ENCODE data around the gene ISG15. TPM values are rescaled to one million over a fixed set of nuclear protein-coding genes. Genes with fewer than 3 reads are reported as not detected.
"Not testable (repeated sequence)": the region's sequence is repeated elsewhere in the genome, so short reads cannot be mapped to it uniquely, and the experiment has no call there.

The ISG15 gene
- total RNA-seq, 1 donor from 2014 or later: 18.8 TPM

DNA sequence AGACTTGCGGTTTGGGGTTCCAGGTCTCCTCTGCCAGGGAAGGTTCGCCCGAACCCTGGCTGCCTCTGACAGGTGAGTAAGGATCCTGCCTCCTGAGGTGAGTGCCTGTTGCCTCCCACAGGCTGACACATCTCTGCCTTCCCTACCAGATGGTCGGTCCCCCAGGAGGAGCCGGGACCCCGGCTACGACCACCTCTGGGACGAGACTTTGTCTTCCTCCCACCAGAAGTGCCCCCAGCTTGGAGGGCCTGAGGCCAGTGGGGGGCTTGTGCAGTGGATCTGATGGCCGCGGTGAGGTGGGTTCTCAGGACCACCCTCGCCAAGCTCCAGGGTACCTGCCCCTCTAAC is 39.0 kb upstream of the ISG15 start:
- DNase-seq (ENCODE audit: low spot score) (no peak), ATAC-seq (no peak)
- intact Hi-C loops (cut with DNase I): no loop called here

DNA sequence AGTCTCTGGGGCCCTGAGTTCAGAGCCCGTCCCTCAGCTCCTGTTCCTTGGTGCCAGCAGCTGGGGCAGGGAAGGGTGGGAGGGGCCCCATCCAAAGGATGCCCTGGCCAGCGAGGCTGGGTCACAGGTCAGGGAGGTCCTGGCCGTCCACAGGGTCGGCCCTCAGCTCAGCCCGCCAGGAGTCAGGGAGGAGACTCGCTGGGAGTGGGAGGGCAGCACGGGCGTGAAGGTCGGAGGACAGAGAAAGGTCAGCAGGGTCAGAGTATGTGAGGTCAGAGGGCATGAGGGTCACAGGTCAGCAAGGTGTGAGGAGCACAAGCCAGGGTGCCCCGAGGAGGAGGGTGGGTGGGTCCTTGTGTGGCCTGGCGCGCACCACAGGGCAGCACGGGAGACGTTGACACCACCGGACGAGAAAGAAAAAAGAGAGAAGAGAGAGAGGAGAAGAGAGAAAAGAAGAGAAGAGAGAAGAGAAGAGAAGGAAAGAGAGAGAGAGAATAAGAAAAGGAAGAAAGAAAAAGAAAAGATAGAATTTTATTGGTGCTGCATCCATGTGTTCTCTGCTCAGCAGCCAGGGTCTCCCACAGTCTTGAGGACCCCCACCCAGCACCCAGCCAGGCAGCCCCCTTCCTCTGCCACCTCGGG is 38.5 kb upstream of the ISG15 start:
- DNase-seq (ENCODE audit: low spot score): no peak
- ATAC-seq: no peak
- intact Hi-C loops (cut with DNase I): no loop called here

DNA sequence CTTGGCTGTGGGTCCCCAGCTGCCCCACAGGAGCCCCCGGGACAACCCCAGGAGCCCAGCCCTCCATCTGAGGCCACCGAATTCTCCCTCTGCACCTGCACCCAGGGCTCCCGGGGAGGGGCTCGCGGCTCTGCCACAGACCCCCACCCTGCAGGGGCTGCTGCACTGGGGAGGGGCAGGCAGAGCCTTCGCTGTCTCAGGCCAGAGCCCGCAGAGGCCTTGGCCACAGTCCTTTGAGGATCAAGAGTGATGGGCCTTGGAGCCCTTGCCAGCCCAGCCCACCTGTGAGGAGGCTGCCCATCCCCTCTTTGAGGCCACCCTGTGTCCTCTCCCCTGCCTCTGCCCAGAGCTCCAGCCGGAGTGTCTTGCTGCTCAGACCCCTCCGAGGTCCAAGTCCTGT is 37.9 kb upstream of the ISG15 start:
- no peak for DNase-seq (ENCODE audit: low spot score)
- ATAC-seq: no peak
- intact Hi-C loops (cut with DNase I): no loop called here

DNA sequence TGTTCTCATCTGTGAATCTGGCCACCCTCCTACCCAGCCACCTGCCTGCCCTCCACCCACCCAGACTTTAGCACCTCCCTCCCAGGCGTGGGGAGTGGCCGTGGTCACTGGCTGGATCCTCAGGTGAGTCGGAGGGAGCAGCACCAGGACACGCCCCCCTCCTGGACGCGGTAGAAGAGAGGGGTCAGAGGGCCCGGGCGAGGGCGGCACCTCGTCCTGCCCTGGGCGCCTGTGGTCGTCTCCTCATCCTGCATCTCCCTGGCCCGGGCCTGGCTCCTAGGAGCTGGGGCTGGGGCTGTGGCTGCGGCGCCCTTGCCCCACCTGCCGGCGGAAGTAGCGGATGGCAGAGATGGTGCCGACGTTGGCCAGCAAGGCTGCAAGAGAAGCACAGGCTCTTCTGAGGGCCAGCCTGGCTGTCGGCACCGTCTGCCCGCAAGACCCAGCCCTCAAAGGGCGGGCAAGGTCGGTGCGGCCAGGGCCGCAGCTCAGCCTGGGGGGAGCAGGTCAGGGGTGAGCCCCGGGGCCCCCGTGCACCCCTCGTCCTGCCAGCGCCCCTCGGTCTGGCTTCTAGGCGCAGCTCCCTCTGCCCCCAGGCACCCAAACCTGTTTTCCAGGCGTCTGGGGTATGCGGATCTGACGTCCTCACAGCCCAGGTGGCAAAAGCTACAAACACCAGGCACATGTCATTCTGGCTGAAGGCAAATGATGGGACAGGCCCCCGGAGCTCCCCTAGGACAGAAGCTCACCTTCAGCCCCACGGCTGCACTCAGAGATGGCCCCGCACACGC is 37.2 kb upstream of the ISG15 start:
- ATAC-seq (peak; percentile 67), DNase-seq (ENCODE audit: low spot score) (no peak)
- intact Hi-C loops (cut with DNase I): no loop called here

DNA sequence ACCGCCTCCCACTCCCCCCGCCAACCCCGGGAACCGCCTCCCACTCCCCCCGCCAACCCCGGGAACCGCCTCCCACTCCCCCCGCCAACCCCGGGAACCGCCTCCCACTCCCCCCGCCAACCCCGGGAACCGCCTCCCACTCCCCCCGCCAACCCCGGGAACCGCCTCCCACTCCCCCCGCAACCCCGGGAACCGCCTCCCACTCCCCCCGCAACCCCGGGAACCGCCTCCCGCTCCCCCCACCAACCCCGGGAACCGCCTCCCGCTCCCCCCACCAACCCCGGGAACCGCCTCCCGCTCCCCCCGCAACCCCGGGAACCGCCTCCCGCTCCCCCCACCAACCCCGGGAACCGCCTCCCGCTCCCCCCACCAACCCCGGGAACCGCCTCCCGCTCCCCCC is 36.5 kb upstream of the ISG15 start:
- DNase-seq (ENCODE audit: low spot score); intact Hi-C loops (cut with DNase I); ATAC-seq: not testable (repeated sequence)

DNA sequence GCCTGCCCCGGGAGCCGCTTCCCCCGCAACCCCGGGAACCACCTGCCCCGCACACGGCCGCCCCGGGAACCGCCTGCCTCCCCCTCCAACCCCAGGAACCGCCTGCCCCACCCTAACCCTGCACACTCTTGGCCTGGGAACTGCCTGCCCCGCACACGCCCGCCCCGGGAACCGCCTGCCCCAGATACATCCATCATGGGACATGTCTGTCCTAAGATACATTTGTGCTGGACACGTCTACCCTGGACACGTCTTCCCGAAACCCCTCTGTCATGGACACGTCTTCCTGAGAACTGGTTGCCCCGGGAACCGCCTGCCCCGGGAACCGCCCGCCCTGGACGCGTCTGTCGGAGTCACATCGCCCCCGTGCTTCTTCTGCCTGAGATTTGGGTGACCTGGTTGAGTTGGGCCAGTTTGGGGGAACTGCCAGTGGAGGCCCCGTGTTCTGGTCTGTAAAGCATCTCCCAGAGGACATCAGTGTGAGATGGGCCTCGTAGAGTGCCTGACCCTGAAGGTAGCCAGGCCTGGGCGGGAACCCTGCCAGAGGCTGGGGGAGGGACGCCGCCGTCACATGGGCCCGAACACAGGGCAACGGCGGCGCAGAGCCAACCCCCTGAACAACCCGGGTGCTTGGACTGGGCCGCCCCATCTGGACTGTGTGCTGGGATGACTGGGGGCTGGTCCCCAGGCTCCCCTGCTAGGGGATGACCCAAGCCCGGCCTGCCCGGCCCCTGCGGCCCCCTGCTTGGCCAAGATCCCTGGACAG is 35.0 kb upstream of the ISG15 start:
- intact Hi-C loops (cut with DNase I): no loop called here
- DNase-seq (ENCODE audit: low spot score) (no peak), ATAC-seq (no peak)

DNA sequence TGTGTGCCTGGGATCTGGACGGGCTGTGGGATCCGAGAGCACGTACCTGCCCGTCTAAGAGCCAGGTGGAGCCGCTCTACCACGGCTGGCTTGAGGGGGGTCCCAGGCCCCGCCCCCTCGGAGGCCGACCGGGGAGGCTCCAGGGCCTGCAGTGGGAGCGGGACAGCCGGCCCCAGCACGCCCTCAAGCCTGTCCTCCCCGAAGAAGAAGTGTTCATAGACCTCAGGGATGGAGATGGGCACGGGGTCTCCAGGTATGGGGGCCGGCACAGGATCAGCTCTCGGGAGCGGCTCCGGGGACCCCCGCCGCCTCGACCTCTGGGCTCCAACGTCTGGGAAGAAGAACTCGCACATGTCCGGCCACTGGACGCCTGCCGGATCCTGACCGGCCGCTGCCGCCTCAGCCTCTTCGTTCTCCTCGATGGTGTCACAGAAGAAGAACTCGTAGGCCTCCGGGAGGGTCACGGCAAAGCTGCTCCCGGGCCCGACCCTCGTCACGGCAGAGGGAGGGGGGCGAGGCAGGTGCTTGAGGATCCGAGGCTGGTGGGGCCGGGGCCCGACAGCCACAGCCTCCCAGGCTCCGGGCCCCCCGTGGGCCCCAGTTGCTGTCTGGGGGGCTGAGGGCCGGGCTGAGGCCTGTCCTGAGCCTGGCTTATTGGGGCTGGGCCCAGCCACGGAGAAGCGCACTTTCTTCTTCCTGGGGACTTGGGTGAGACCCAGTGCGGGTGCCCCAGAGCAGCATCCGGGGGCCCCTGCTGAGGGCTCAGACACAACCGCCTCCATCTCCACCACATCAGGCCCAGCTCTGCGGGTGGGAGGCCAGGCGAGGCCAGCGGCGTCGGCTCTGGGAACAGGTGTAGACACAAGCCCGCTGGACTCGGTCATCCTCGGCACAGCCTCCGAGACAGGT is 34.2 kb upstream of the ISG15 start:
- intact Hi-C loops (cut with DNase I): no loop called here
- DNase-seq (ENCODE audit: low spot score): no peak

DNA sequence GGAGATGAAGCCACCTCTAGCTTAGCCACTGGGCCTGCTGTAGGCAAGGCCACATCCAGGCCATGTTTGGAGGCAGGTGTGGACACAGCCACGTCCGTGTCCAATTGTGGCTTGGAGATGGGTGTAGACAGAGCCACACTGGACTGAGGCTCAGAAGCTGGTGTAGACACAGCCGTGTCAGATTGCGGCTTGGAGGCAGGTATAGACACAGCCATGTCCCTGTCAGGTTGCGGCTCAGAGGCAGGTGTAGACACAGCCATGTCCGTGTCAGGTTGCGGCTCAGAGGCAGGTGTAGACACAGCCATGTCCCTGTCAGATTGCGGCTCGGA is 33.6 kb upstream of the ISG15 start:
- DNase-seq (ENCODE audit: low spot score) (no peak), ATAC-seq (no peak)
- intact Hi-C loops (cut with DNase I): loop anchor here (5.0 kb wide), 1 partner anchor 83 kb away; no protein-coding TSS in a partner anchor

More for the DNA sequence above, 34.2 kb upstream of the ISG15 start:
- no peak for ATAC-seq

DNA sequence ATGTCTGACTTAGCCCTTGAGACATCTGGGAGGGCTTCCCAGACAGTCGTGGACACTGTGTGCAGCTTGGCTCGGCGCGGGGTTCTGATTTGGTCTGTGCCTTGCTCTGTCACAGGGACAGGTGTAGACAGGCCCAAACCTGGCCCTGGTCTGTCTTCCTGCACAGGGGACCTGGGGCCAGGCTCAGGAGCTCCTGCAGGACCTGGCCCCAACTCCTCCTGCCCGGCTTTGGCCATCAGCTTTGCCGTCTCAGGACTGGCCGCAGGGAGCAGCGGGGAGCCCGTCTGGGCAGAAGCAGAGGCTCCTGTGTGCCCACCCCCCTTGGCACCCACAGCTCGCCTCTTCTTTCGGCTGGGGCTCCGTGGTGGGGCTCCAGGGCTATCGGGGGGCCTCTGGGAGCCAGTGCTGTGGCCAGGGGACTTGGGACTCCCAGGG is 33.1 kb upstream of the ISG15 start:
- intact Hi-C loops (cut with DNase I): loop anchor here (5.0 kb wide), 1 partner anchor 82 kb away; no protein-coding TSS in a partner anchor
- DNase-seq (ENCODE audit: low spot score) (no peak), ATAC-seq (no peak)

DNA sequence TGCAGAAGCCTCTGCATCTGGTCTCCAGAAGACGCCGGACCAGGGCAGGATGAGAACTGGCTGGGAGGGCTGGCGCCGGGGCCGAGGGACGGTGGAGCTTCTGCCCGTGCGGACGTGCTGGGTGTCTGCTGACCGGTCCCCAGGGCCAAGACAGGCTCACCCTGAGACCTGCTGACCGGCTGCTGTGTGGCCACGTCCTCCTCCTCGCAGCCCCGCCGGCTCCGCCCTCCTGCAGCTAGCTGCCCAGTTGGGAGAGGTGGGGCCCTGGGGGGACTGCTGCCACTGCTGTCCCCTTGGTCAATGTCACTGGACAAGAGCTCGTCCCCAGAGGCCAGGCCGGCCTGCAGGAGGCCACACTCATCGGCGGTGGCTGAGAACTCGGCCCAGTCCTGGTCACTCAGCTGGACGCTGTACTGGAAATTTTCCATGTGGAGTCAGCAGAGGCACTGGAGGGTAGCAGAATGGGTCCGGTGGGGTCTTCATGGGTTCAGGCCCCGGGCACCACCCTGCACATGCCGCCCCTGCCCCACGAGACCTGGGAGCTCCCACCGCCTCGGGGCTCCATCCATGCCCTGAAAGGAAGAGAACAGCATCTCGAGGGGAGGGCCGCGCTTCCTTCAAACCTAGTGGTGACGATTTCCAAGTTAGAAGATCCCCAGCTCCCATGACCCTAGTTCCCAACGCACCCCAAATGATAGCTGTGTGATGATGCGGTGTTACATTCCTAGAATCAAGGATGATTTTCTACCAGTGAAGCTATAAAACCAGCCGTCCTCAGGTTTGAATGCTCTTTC is 32.5 kb upstream of the ISG15 start:
- DNase-seq (ENCODE audit: low spot score): no peak
- ATAC-seq: peak; percentile 12
- intact Hi-C loops (cut with DNase I): loop anchor here (5.0 kb wide), 1 partner anchor 82 kb away; no protein-coding TSS in a partner anchor

DNA sequence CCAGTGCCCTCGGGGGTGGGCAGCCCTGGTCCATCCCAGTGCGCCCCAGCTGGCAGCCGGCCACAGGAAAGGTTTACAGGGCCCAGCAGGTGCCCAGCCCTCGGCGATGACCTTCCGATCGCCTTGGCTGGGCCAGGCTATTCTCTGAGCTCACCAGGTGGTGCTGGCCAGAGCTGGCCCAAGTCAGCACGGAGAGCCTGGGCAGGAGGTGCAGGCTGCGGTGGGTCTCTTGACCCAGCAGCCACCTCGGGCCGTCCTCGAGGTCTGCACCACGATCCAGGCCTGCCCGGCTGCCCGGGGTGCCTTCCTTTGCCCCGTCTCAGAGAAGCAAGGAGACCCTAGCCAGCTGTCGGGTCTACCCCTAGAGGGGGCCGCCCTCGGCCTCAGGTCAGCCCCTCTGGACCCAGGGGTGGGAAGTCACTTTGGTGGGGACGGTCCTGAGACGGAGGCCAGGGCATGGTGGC is 31.8 kb upstream of the ISG15 start:
- DNase-seq (ENCODE audit: low spot score) (no peak), ATAC-seq (no peak)
- intact Hi-C loops (cut with DNase I): loop anchor here (5.0 kb wide), 1 partner anchor 81 kb away; no protein-coding TSS in a partner anchor

DNA sequence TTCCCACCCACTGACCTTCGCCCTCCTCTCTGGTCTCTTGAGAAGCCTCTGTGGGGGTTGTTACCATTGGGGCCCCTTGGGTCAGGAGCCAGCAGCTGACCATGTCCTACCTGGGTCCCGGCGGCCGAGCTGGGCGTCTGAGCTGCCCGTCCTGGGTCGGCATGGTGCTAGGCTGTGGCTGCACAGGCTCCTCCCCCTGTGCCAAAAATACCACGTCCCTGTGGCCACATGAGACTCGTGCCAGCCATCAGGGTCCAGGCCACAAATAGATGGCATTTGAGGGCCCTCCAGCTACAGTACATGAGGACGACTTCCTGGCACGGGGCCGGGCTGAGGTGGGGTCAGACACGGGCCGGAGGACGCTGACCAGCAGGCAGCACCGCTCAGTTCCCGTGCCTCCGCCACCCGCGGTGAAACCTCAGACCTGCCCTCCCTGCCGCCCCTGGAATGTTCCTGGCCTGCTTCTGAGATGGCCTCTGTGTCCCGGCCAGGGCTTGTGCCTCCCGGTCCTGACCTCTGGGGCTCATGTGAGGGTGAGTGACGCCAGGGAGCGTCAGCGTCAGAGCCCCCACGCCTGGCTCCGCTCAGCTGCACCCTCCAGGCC is 31.2 kb upstream of the ISG15 start, which contains the start of gene PERM1:
TSS of gene PERM1 (minus strand) at position 139 of the 604 bp plus-strand sequence. CDS start 1,064 bp downstream, outside the sequence.
- DNase-seq (ENCODE audit: low spot score) (no peak), ATAC-seq (peak; percentile 4)
- intact Hi-C loops (cut with DNase I): loop anchor here (5.0 kb wide), 1 partner anchor 80 kb away; no protein-coding TSS in a partner anchor

DNA sequence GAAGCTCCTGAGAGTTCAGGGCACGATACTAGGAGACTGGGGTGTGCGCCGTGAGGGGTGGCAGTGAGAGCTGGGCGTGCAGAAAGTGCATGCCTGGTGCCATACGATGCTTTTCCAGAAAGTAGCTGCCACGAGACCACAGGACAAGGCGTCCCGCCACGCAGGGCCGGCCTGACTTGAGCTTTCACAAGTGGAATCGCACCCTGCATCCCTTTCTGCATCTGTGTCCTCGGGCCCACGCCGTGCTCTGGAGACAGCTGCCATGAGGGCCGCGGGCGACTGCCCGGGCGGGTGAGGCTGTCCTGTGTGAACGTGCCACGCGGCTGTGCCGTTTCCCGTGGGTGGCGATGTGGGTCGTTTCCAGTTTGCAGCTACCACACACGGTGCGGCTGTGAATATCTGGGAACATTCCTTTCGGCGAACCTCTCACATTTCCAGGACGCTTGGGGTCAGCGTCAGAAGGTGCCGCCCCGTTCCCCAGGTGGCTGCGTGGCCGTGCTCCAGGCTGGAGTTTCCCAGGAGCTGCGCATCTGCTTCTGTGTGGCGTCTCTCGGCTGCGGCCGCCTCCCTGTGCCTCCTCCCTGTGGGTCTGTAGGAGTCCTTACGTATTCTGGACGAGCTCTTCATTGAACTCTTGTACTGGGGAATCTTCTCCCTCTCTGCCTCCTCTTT is 30.4 kb upstream of the ISG15 start:
- intact Hi-C loops (cut with DNase I): loop anchor here (5.0 kb wide), 1 partner anchor 79 kb away; no protein-coding TSS in a partner anchor
- DNase-seq (ENCODE audit: low spot score) (no peak), ATAC-seq (no peak)

DNA sequence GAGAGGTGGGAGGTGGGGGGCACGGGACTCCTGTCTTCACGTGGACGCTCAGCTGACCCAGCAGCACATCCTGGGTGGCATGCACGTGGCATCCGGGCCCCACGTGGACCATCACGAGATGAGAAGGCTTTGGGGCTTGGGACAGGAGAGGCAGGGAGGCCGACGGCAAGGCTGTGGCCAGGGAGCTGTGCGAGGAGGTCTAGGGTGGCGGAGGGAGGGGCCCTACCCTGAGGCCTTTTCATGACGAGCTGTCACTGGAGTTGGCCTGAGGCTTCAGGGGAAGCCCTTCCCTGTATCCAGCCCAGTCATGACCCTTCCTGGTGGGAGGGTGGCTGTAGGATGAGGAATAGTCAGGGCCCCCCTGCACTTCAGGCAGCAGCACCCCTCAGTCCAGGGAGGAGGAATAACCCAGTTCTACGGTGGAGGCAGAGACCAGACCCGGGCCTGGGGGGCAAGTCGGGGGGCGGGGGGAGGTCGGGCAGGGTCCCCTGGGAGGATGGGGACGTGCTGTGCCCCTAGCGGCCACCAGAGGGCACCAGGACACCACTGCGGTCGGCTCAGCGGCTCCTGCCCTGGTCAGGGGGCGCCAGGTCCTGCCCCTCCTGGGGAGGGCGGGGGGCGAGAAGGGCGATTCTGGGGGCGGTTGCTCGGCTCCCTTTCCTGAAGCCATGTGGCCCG is 29.4 kb upstream of the ISG15 start:
- ATAC-seq (peak; percentile 60), DNase-seq (ENCODE audit: low spot score) (no peak)
- intact Hi-C loops (cut with DNase I): loop anchor here (5.0 kb wide), 1 partner anchor 78 kb away; no protein-coding TSS in a partner anchor

DNA sequence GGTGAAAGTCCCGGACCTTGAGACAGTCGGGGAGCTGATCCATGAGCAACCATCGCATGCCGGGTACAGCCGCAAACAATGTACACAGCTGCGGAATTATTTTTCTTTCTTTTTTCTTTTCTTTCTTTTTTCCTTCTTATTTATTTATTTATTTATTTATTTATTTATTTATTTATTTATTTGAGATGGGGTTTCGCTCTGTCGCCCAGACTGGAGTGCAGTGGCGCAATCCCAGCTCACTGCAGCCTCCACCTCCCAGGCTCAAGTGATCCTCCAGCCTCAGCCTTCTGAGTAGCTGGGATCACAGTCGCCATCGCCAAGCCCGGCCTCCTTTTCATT is 28.9 kb upstream of the ISG15 start:
- intact Hi-C loops (cut with DNase I): loop anchor here (5.0 kb wide), 1 partner anchor 78 kb away; no protein-coding TSS in a partner anchor

DNA sequence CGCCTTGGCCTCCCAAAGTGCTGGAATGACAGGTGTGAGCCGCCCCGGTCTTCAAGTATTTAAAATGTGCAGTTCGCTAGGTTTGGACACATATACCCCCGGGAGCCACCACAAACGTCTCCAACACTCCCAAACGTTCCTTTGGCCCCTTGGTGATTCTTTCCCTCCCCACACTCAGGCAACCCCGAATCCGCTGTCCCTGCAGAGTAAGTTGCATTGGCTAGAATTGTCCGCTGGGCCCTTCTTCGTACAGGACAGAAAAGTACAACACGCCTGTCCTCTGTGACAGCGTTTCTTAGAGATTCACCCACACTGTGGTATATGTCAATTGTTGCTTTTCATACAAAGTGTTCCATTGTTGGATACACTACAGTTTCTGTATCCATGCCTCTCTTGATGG is 28.2 kb upstream of the ISG15 start:
- intact Hi-C loops (cut with DNase I): no loop called here
- DNase-seq (ENCODE audit: low spot score): no peak
- ATAC-seq: no peak

More for the DNA sequence above, 28.9 kb upstream of the ISG15 start:
- ATAC-seq (no peak), DNase-seq (ENCODE audit: low spot score) (no peak)

All from sciatic nerve (tissue), 2 donors.